ENCODE data around the gene PASK.

PASK gene

DNA sequence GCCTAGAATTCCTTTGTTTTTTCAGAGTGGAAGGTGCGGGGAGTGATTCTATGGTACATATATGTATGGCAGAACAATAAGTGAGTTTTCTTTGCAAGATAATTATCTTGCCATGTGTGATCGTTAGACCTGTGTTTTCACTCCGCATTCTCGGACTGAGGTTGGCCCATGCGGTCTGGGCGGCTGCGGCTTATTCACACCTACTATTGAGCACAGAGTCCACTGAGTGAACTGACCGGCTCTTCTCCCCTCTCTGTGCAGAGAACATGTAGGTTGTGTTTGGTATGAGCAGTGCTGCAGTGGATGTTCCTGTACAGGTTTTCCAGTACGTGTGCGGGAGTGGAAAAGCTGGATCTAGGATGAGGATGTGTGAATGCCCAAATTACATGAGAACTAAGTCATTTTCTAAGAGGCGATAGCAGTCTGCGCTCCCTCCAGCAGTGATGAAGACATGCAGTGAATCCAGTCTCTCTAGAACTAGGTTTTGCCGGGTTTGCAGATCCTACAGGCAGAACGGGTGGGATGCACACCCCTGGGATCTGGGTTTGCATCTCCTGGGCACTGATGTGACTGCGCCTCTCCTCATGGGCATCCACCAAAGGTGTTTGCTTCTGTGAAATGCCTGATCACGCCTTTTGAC lies 74.3 kb downstream of the PASK start:
- FAIRE-seq: no peak

DNA sequence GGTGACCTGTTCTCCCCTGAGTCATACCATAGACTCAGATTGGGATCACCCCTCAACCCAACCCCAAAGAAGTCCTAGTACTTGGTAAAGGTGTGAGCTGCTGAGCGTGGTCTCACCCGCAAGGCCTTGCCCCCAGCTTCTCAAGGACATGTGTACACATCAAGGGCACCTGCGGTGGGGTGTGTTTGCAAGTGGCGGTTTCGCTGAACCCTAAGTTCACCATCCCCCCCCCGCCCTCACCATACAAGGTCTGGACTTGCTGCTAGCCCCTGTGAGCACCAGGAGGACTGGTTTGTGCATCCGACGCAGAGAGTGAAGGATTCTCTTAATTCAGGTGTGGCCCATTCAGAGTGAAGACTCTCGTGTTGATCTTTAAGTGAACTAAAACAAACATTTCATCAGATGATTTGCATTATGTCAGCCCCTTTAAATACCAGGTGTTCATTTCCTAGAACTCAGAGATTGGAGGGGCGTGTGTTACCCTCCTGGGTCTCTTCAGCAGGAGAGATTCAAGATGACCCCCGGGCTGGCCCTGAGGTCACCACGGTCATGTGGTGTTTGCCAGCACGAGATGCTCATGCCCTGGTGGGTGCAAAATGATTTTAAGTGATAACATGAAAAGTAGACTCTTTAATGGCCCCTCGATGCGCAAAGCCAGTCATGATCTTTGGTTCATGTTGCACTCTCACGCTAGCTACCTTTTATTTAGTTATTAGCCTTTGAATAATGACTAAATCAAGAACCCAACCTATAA lies 75.0 kb downstream of the PASK start:
- no peak for FAIRE-seq

DNA sequence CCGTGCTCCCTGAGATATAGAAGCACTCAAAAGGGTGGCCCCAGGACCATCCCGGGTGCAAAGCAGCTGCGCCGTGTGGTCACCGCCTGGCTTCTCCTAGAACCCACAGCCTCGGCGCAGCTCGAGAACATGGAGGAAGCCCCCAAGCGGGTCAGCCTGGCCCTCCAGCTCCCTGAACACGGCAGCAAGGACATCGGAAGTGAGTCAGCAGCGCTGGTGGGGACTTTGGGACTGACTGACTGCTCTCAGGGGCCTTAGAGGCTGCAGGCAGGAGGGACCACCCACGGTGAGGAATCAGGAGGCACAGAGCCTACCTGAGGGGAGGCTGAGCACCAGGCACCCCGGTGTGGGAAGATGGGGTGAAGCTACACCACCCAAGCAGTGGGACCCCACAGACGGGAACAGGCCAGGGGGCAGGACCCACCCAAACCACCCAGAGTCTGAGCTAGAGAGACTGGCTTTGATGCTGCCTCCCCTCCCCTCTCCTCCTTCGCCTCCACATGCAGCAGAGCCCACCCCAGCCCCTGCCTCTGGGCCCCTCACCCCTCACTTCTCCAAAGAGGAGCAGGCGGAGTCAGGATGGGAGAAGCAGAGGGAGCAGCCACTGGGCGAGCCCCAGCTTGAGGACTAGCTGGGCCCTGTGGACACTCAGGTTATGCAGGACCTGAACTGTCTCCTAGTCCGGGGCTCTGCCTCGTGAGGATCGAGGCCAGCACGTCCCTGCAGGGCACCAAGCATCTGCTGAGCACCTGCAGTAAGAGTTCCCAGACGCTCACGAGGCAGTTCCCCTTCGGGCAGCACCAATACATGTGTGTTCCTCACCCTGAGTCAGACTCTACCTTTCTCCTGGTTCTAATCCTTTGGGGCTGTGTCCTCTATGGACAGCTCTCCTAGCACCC lies 75.9 kb downstream of the PASK start:
- no peak for FAIRE-seq

DNA sequence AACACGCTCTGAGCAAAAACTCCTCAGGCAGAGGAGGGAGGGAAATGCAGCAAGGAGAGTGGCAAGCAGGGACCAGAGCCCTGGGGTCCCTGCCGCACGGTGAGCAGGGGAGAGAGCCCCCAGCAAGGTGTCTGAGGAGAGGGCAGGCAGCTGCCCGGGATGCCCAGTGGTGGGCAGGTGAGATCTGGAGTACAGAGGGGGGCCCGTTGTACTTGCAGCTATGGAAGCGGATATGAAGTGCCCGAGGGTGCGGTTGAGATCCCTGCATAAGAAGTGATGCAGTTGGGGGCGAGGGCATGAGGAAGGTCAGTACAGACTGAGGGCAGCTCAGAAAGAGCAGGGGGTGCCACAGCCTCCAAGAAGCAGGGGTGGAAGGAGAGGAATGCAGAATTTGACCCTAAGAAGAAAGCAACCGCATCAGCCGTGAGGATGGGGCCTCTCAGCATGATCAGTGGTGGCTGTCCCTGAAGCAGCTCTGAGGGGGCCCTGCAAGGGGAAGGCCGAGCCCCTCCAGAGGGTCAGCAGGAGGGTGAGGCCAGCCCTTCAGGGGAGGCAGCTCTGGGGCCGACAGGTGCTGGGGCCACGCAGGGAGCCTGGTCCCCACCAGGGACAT lies 76.6 kb downstream of the PASK start:
- no peak for FAIRE-seq

DNA sequence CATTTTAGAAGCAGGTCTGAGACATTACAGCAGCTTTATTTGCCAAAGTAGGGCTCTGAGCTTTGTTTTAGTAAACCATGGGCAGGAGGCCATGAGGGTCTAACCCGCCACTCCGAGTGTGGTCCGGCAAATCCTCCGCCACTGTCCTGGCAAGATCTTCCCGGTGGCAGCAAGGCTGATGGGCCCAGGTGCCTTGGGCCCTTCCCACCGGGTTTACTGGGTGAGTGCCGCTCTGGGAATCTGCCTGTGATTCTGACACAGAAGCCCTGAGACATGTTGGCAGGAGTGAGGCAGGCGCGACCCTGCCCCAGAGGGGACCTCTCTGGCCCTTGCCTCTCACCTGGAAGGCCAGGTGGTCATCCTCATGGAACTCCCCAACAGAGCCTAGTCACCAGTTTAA lies 77.1 kb downstream of the PASK start:
- FAIRE-seq: no peak

DNA sequence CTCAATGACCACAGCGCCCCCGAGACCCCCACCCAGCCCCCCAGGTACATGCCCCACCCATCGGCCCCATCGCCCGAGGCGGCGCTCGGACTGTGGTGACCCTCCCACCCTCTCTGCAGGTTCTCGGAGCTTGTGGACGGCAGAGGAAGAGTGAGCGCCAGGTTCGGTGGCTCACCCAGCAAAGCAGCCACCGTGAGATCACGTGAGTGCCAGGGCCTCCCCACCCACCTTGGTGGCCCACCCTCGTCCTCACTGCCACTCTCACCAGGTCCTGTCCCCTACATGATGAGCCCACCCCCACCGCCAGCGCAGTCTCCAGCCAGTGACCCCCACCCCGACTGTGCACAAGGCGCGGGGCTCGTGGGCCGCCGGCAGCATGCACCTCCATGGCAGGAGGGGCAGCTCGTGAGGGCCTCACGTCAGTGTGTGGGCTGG lies 77.6 kb downstream of the PASK start:
- no peak for FAIRE-seq

DNA sequence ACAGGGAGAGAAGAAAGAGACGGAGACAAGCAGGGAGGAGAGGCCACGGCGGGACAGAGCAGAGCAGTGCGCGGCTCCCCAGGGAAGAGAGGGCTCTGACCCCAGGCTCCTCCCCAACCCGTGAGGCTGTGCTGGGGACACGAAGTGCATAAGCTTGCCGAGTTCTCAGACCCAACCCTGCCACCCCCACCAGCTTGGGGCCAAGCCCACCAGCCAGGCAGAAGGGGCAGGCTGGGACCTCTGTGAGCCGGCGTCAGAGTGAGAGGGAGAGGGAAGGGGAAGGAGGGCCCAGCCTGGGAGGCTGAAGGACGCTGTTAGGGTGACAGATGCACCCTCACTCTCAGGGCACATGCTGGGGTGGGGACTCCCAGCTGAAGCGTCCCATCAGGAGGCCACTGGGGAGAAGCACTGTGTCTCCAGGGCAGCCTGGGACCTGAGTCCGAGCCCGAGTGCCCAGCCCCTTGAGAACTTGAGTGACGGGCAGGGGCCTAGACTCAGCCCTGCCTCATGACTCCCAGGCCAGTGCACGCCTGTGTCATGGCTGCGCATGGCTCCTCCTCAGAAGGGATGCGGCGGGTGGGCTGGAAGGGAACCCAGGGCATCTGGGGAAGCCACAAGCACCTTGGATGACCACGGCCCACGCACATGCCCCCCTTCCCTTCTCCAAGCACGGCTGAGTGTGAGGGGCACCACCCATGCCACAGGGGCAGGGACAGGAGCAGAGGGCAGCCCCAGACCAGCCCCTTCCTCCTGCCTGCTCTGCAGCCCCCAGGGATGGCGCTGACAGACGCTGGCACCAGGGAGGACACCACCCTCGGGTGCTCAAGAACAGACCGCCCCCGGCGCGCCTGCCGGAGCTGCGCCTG lies 78.2 kb downstream of the PASK start:
- no peak for FAIRE-seq

DNA sequence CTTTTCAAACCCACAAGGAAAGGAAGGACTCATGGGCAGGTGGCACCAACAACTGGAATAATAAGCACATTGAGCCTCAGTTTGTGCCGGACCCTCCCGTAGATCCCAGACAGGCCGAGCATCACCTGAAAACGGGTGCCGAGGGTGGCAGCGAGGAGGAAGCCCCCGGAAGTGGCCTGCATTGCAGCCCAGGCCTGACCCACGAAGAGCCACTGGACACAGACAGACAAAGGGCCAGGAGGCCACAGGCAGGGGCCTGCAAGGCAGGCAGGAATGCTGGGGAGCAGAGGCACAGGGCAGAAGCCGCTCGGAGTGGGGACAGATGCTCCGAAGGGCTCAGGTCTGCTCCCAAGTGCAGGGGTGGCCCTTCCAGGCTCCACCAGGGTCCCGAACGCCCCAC lies 78.9 kb downstream of the PASK start:
- FAIRE-seq: no peak

DNA sequence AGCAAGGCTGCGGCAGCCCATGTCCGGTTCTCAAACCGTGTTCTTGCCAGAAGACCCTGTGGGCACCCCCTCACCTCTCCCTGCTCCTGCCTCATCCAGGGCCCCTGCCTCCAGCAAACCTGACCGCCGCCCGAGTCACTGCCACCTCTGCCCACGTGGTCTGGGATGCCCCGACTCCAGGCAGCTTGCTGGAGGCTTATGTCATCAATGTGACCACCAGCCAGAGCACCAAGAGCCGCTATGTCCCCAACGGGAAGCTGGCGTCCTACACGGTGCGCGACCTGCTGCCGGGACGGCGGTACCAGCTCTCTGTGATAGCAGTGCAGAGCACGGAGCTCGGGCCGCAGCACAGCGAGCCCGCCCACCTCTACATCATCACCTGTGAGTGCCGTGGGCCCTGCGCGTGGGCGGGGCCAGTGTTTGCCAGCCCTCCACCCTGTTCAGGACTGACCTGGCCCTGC lies 79.4 kb downstream of the PASK start:
- no peak for FAIRE-seq

DNA sequence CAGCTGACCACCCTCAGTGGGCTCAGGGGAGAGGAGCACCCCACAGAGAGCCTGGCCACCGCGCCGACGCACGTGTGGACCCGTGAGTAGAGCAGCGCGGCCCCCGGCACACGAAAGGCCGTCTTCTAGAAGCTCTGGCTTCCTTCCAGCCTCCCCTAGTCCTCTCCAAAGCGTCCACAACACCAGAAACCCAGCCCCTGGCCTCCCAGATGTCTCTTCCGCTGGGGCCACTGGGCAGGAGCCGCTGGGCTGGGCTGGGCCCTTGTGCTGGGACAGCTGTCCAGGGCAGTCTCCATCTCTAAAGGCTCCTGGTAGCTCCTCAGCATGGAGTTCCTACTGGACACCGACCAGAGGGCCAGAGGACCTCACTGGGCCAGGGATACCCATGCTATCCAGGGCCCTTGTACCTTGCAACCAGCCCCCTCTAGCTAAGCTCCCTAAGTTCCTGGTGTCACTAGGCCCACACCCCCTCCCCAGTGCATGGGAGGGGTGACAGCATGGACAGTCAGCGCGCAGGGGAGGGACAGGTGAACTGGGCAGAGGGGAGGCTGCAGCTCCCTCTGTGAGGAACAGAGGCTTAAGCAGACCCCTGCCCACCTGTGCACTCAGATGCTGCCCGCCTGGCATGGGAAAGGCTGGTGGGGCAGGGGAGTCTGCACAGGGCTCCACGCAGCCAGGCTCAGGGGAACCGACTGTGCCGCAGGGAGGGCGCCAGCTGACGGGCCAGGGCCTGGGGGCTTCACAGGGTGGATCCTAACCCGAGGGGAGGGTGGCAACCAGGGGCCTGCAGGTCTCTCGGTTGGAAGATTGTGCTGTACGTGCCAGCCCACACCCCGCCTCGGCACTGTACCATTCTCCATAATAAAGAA lies 80.1 kb downstream of the PASK start:
- no peak for FAIRE-seq

DNA sequence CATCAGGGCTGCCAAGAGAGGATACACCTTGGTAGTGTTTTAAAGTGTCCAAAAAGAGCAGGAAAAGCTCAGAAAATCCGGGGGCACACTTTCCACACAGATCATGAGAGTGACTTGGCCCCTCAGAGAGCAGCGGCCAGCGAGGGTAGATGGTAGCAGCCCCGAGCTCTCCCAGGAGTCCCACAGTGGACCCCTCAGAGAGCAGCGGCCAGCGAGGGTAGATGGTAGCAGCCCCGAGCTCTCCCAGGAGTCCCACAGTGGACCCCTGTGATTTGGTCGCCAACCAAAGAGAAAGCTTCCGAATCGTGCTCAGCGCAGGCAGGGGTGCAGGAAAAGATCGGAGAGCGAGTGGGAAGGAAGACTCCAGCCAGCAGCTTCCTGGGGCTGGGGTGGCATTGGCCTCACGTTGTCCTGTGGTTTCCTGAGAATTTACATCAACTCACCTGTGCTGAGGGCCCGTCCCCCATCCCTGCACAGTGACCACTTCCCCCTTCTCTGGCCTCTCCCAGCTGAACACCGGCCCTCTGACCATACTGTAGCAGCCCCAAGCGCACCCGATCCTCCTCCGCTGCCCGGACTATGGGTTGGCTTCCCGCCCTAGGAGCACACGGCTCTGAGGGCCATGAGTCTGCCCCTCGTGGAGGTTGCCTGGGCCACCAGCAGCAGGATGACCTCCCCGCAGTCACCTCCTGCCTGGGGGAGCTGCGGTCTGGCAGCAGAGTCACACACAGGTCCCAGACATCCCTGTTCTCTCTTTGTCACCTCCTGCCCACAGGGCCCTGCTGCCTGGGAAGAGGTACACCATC lies 80.9 kb downstream of the PASK start:
- FAIRE-seq: no peak

DNA sequence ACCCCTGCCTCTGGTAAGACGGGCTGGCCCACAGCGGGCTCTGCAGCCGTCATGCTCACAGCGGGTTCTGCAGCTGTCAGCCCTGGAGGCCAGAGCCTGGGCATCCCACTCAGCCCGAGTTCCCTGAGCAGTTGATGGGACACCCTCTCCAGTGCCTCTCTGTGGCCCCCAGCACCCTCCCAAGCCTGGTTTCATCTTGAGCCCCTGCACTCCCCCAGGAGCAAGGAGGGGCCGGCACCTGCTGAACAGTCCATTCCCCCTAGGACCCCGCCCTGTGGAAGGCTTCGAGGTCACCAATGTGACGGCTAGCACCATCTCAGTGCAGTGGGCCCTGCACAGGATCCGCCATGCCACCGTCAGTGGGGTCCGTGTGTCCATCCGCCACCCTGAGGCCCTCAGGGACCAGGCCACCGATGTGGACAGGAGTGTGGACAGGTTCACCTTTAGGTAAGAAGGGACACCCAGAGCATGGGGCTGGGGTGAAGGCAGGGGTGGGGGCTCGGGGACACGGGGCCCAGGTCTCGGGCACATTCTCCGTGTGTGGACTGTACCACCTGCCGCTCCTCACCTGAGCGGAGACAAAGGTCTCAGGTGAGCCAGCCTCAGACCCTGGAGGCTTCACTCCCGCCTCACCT lies 81.7 kb downstream of the PASK start:
- FAIRE-seq: no peak

DNA sequence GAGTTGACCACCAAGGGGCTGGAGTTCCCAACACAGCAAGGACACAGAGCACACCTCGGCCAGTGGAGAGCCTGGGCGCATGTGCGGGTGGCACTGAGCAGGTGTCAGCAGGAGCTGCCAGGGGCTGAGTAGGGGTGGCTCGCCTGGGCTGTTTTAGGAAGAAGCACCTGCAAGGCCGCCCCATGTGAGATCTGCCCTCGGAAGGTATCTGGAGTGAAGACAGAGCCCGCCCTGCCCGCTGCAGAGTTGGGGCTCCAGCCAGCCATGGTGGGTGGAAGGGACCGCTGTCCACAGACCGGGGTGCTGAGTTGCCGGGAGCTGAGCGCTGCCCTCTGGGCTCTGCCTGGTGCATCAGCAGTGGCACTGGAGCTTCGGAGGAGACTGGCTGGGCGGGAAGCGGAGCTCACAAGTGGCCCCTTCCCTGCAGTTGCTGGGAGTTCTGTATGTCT lies 82.4 kb downstream of the PASK start:
- FAIRE-seq: no peak

DNA sequence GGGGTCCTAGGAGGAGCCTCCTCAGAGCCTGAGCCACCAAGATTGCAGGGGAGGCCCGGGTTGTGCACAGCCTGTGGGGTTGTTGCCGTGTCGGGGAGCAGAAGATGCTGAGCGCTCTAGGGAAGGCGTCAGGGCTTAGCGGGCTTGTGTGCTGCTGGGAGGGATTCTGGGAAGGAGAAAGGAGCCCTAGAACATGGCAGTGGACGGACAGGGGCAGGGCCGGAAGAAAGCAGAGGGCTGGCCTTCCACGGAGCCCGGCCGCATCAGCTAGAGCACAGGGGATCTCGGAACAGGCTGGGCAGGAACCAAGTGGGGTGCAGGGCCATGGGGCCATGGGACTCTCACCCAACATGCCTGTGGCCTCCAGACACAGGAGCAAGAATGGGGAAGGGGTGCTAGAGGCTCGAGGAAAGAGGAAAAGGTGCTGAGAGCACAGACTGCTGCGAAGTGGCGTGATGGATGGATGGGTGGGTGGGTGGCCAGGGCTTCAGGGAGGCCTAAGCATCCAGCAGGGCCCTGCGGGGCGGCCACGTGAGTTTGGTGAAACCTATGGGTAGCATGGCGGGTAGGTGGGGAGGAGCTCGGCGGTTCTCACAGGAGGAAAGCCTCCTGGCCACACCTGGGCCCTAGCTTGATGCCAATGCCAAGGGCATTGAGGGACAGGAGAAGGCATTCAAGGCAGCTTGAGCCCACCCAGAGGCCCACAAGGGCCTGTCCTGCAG lies 82.9 kb downstream of the PASK start:
- FAIRE-seq: no peak

DNA sequence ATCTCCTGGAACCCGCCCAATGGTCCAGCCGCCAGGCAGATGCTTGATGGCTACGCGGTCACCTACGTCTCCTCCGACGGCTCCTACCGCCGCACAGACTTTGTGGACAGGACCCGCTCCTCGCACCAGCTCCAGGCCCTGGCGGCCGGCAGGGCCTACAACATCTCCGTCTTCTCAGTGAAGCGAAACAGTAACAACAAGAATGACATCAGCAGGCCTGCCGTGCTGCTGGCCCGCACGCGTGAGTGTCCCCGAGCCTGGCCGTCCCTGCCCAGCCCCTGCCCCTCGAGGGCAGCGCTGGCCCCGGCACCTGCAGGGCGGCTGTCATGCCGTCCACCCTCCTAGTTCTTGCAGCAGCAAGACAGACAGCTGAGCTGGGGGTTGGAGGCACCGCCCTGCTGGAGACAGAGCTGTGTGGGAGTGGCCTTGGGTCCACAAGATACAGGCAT lies 83.9 kb downstream of the PASK start:
- FAIRE-seq: no peak

DNA sequence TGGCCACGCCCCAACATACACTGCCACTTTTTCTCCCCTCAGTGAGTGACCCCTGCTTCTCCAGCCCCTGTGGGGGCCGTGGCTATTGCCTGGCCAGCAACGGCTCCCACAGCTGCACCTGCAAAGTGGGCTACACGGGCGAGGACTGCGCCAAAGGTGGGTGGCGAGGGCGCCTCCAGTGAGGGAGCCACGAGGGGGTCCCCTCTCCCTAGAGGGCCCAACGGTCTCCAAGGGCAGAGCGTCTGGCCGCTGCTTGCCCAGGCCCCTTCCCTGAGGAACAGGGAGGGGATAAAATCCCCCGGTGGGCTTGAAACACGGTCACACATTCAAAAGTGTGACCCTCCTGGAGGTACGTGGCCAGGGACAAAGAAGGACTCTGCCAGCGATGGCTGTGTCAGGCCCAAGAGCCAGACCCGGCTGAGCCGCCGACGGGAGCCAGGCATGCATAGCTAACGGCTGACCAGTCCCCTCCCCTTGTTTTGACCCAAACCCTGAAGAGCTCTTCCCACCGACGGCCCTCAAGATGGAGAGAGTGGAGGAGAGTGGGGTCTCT lies 84.4 kb downstream of the PASK start:
- FAIRE-seq: no peak

DNA sequence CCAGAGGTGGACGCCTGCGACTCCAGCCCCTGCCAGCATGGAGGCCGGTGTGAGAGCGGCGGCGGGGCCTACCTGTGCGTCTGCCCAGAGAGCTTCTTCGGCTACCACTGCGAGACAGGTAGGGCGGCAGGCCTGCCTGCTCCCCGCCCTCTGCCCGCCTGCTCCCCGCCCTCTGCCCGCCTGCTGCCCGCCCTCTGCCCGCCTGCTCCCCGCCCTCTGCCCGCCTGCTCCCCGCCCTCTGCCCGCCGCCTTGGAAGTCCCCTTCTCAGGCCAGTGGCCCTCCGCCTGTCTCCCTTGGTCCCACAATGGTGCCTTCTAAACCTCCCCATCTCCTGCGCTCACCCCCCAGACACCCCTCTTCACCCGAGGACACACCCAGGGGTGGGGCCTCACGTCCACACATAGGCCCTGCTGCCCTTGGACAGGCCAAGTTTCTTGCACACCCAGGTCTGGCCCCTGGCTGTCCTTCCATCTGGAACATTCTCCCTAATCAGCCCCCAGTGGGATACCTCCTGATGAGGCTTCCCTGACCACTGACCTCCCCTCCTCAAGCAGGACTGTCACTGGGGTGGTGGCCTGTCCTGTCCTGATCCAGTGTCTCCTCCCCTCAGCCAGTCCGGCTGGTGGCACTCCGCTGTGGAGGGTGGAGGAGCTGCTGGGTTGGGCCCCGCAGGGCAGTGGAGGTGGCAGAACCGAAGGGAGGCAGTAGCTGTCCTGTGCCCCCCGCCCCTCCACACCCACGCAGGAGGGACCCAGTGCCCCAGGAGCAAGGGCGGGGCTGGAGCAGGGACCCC lies 85.1 kb downstream of the PASK start:
- FAIRE-seq: no peak

DNA sequence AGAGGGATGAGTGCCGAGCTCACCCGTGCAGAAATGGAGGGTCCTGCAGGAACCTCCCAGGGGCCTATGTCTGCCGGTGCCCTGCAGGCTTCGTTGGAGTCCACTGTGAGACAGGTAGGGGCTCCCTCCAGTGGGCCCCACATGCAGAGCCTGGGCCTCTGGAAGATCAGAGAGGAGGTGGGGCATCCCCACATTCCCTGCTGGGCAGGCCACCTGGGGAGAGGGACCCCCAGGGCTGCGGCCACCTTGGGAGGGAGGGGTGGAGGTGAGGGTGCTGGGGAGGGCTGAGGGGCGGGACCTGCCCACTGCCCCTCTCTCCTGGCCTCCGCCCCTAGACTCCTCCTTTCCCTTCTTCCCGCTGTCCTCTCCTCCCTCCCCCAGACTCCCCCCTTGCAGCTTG lies 85.7 kb downstream of the PASK start:
- no peak for FAIRE-seq
